GM12801 (cell line): Measurements from ENCODE around the gene TMEM61.

ENCODE experiments used
- CTCF ChIP-seq: IDR thresholded peaks from one replicate; pipeline ENCODE4 v1.5.1; 2011; ENCODE audit warnings: control low read depth; ENCODE audit not compliant: insufficient read length; ENCODE audit errors: extremely low read depth

The TMEM61 gene

GRCh38 chr1:54980528-54981241 lies at the start of gene TMEM61:
Gene TMEM61 (plus strand): TSS chr1:54980628. CDS start chr1:54981066, 438 bp downstream.
- no peak for TF ChIP-seq CTCF

- TF ChIP-seq CTCF, result no peak
Observed at GRCh38 chr1:54931275-54931840, 49.1 kb upstream of the TMEM61 start.

GRCh38 chr1:54934869-54935268 lies 45.6 kb upstream of the TMEM61 start:
- TF ChIP-seq CTCF, result no peak

- no peak for TF ChIP-seq CTCF
Observed at GRCh38 chr1:54936791-54937190, 43.6 kb upstream of the TMEM61 start.

- no peak for TF ChIP-seq CTCF
Observed at GRCh38 chr1:54937469-54937868, 43.0 kb upstream of the TMEM61 start.

GRCh38 chr1:54940042-54940441 lies 40.4 kb upstream of the TMEM61 start:
- no peak for TF ChIP-seq CTCF

GRCh38 chr1:54942976-54943375 lies 37.5 kb upstream of the TMEM61 start:
- no peak for TF ChIP-seq CTCF
